ENCODE results near the gene ARMC7. TPM values are rescaled to one million over a fixed set of nuclear protein-coding genes. Genes with fewer than 3 reads are reported as not detected.
A peak's percentile ranks its signal among the peaks of the same experiment; 100 is the strongest.

The ARMC7 gene
- total and polyA plus RNA-seq, 2 of the 13 experiments (the other 11 are each of a cell fraction or from before 2014, with no cell fraction given), result 3.9 to 4.2 TPM

DNA sequence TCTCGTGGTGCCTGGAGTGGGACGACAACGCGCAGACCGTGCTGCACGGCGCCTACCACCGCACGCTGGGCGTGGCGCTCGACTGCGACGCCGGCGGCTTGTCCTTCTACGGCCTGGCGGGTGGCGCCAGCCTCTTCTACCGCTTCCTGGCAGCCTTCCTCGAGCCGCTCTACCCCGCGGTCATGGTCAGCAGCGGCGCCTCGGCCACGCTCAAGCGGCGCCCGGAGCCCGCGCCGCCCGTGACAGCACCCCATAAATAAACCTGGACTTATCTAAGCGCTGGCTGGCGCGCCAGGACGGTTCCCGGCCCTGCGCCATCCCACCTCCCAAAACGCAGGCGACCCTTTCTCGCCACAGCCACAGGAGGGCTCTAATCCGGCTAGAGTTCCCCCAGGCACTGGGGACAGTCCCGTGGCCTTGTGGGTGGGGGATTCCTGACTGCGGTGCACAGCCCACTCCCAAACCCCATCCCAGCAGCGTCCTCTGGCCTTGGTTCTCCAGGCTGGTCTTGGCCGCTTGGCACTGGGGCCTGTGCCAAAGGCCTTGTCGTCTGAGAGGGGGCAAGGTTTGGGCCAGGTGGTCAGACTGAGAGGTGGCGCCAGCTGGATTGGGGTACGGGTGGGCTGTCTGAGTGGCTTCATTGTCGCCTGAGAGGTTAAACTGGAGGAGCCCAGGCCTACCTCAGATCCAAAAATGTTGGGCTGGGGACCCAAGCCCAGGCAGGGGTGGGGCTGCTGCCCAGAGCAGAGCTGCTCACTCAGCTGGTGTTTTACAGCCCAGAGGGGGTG, 32.1 kb upstream of the ARMC7 start (continued):
- TF ChIP-seq THAP11 (CRISPR knock-in tag; IDR thresholded peaks at IDR 0.05) (no peak), ZNF816 (CRISPR knock-in tag; IDR thresholded peaks at IDR 0.05; ENCODE audit: borderline replicate concordance) (no peak), HDAC6 (IDR thresholded peaks at IDR 0.05; ENCODE audit: low read depth, low read length) (no peak), RFX5 (IDR thresholded peaks at IDR 0.05; ENCODE audit: low read depth, low read length) (no peak), RBFOX2 (IDR thresholded peaks at IDR 0.05; ENCODE audit: low read depth, low read length) (peak; percentile 67), NCOA1 (CRISPR knock-in tag; IDR thresholded peaks at IDR 0.05) (no peak), ATF1 (CRISPR knock-in tag; IDR thresholded peaks at IDR 0.05) (no peak), SMYD3 (CRISPR knock-in tag; IDR thresholded peaks at IDR 0.05) (no peak), ZNF44 (CRISPR knock-in tag; IDR thresholded peaks at IDR 0.05) (no peak), DR1 (CRISPR knock-in tag; IDR thresholded peaks at IDR 0.05) (no peak), PAX8 (CRISPR knock-in tag; IDR thresholded peaks at IDR 0.05; ENCODE audit: borderline replicate concordance) (no peak), HIVEP1 (CRISPR knock-in tag; IDR thresholded peaks at IDR 0.05) (no peak), TGIF2 (CRISPR knock-in tag; IDR thresholded peaks at IDR 0.05) (no peak)
- TF ChIP-seq, protein P1, sequence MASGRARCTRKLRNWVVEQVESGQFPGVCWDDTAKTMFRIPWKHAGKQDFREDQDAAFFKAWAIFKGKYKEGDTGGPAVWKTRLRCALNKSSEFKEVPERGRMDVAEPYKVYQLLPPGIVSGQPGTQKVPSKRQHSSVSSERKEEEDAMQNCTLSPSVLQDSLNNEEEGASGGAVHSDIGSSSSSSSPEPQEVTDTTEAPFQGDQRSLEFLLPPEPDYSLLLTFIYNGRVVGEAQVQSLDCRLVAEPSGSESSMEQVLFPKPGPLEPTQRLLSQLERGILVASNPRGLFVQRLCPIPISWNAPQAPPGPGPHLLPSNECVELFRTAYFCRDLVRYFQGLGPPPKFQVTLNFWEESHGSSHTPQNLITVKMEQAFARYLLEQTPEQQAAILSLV (CRISPR knock-in tag; IDR thresholded peaks at IDR 0.05; ENCODE audit: borderline replicate concordance), result no peak
- TF ChIP-seq, protein P2, sequence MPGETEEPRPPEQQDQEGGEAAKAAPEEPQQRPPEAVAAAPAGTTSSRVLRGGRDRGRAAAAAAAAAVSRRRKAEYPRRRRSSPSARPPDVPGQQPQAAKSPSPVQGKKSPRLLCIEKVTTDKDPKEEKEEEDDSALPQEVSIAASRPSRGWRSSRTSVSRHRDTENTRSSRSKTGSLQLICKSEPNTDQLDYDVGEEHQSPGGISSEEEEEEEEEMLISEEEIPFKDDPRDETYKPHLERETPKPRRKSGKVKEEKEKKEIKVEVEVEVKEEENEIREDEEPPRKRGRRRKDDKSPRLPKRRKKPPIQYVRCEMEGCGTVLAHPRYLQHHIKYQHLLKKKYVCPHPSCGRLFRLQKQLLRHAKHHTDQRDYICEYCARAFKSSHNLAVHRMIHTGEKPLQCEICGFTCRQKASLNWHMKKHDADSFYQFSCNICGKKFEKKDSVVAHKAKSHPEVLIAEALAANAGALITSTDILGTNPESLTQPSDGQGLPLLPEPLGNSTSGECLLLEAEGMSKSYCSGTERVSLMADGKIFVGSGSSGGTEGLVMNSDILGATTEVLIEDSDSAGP (CRISPR knock-in tag; IDR thresholded peaks at IDR 0.05; ENCODE audit: borderline replicate concordance), result peak; percentile 4; the same call in 1 of the 2 replicates
- TF ChIP-seq, protein P3, sequence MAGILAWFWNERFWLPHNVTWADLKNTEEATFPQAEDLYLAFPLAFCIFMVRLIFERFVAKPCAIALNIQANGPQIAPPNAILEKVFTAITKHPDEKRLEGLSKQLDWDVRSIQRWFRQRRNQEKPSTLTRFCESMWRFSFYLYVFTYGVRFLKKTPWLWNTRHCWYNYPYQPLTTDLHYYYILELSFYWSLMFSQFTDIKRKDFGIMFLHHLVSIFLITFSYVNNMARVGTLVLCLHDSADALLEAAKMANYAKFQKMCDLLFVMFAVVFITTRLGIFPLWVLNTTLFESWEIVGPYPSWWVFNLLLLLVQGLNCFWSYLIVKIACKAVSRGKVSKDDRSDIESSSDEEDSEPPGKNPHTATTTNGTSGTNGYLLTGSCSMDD (CRISPR knock-in tag; IDR thresholded peaks at IDR 0.05), result no peak
- TF ChIP-seq, protein P4, sequence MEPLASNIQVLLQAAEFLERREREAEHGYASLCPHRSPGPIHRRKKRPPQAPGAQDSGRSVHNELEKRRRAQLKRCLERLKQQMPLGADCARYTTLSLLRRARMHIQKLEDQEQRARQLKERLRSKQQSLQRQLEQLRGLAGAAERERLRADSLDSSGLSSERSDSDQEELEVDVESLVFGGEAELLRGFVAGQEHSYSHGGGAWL (CRISPR knock-in tag; IDR thresholded peaks at IDR 0.05), result 0 out of 2 replicates have a peak, but pooled peaks have one; percentile 25
- TF ChIP-seq, protein P5, sequence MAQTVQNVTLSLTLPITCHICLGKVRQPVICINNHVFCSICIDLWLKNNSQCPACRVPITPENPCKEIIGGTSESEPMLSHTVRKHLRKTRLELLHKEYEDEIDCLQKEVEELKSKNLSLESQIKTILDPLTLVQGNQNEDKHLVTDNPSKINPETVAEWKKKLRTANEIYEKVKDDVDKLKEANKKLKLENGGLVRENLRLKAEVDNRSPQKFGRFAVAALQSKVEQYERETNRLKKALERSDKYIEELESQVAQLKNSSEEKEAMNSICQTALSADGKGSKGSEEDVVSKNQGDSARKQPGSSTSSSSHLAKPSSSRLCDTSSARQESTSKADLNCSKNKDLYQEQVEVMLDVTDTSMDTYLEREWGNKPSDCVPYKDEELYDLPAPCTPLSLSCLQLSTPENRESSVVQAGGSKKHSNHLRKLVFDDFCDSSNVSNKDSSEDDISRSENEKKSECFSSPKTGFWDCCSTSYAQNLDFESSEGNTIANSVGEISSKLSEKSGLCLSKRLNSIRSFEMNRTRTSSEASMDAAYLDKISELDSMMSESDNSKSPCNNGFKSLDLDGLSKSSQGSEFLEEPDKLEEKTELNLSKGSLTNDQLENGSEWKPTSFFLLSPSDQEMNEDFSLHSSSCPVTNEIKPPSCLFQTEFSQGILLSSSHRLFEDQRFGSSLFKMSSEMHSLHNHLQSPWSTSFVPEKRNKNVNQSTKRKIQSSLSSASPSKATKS (CRISPR knock-in tag; IDR thresholded peaks at IDR 0.05), result no peak
- TF ChIP-seq, protein P6, sequence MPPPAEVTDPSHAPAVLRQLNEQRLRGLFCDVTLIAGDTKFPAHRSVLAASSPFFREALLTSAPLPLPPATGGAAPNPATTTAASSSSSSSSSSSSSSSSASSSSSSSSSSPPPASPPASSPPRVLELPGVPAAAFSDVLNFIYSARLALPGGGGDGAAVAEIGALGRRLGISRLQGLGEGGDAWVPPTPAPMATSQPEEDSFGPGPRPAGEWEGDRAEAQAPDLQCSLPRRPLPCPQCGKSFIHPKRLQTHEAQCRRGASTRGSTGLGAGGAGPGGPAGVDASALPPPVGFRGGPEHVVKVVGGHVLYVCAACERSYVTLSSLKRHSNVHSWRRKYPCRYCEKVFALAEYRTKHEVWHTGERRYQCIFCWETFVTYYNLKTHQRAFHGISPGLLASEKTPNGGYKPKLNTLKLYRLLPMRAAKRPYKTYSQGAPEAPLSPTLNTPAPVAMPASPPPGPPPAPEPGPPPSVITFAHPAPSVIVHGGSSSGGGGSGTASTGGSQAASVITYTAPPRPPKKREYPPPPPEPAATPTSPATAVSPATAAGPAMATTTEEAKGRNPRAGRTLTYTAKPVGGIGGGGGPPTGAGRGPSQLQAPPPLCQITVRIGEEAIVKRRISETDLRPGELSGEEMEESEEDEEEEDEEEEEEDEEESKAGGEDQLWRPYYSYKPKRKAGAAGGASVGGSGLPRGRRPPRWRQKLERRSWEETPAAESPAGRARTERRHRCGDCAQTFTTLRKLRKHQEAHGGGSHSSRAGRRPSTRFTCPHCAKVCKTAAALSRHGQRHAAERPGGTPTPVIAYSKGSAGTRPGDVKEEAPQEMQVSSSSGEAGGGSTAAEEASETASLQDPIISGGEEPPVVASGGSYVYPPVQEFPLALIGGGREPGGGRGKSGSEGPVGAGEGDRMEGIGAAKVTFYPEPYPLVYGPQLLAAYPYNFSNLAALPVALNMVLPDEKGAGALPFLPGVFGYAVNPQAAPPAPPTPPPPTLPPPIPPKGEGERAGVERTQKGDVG (CRISPR knock-in tag; IDR thresholded peaks at IDR 0.05; ENCODE audit: borderline replicate concordance), result peak; percentile 39; the same call in 1 of the 2 replicates
